WTC11 (cell line): Measurements from ENCODE around the gene ACOX2.

Experiments used
- CREM ChIP-seq: sonication (generic); formaldehyde crosslinking; IDR thresholded peaks from 2 replicates; pipeline ENCODE4 v1.8.1; 2022; ENCODE audit warnings: mild to moderate bottlenecking, missing genetic modification reagents, moderate library complexity
- CTCF ChIP-seq: fragments of 200-600 bp; IDR thresholded peaks from 2 replicates; pipeline ENCODE4 v1.8.0; 2022; ENCODE audit warnings: antibody characterized with exemption
- ELF4 ChIP-seq: sonication (generic); formaldehyde crosslinking; IDR thresholded peaks from 2 replicates; pipeline ENCODE4 v1.8.1; 2022; ENCODE audit warnings: low read depth, mild to moderate bottlenecking, moderate library complexity, missing genetic modification reagents
- ESRRA ChIP-seq: sonication (generic); formaldehyde crosslinking; IDR thresholded peaks from 2 replicates; pipeline ENCODE4 v1.8.1; 2022; ENCODE audit warnings: mild to moderate bottlenecking, missing genetic modification reagents, borderline replicate concordance
- NR2C2 ChIP-seq: sonication (generic); formaldehyde crosslinking; IDR thresholded peaks from 2 replicates; pipeline ENCODE4 v1.8.0; 2022; ENCODE audit warnings: mild to moderate bottlenecking, missing genetic modification reagents
- SMAD3 ChIP-seq: sonication (generic); formaldehyde crosslinking; IDR thresholded peaks from 2 replicates; pipeline ENCODE4 v1.8.0; 2022; ENCODE audit warnings: missing genetic modification reagents, mild to moderate bottlenecking, borderline replicate concordance
- TF ChIP-seq, protein P1 (sequence below): sonication (generic); formaldehyde crosslinking; IDR thresholded peaks from 2 replicates; pipeline ENCODE4 v1.8.1; 2023; ENCODE audit warnings: mild to moderate bottlenecking, missing genetic modification reagents, moderate library complexity
- TF ChIP-seq, protein P2 (sequence below): fragments of 250-450 bp; sonication (Bioruptor Pico); IDR thresholded peaks from 2 replicates; pipeline ENCODE4 v2.1.2; 2022; ENCODE audit warnings: mild to moderate bottlenecking, moderate library complexity

DNA sequence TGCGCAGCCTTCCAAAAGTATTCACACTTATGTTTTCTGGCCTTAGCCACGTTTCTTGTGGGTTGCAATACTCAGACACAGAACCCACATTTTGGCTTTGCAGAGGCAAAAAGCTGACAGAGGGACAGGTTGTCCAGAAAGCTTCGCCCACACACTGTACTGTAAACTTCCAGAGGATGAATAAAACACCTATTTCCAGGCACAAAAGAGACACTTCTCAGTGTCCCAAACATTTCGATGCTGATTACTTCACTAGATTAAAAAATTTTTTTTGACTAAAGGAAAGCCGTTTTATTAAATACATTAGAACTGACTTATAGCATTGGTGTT is 73.1 kb downstream of the ACOX2 start:
- no peak; the same call in 1 of the 2 replicates for TF ChIP-seq CTCF
- TF ChIP-seq, protein P1, sequence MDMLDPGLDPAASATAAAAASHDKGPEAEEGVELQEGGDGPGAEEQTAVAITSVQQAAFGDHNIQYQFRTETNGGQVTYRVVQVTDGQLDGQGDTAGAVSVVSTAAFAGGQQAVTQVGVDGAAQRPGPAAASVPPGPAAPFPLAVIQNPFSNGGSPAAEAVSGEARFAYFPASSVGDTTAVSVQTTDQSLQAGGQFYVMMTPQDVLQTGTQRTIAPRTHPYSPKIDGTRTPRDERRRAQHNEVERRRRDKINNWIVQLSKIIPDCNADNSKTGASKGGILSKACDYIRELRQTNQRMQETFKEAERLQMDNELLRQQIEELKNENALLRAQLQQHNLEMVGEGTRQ (CRISPR knock-in tag) = no peak
- TF ChIP-seq SMAD3 (CRISPR knock-in tag) = no peak
- TF ChIP-seq ELF4 (CRISPR knock-in tag) = no peak
- no peak for TF ChIP-seq NR2C2 (CRISPR knock-in tag)
- TF ChIP-seq, protein P2, sequence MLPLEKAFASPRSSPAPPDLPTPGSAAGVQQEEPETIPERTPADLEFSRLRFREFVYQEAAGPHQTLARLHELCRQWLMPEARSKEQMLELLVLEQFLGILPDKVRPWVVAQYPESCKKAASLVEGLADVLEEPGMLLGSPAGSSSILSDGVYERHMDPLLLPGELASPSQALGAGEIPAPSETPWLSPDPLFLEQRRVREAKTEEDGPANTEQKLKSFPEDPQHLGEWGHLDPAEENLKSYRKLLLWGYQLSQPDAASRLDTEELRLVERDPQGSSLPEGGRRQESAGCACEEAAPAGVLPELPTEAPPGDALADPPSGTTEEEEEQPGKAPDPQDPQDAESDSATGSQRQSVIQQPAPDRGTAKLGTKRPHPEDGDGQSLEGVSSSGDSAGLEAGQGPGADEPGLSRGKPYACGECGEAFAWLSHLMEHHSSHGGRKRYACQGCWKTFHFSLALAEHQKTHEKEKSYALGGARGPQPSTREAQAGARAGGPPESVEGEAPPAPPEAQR (CRISPR knock-in tag) = no peak
- TF ChIP-seq CREM (CRISPR knock-in tag) = no peak
- no peak for TF ChIP-seq ESRRA
